ENCODE measurements around the gene YY1AP1. TPM values are rescaled to one million over a fixed set of nuclear protein-coding genes. Genes with fewer than 3 reads are reported as not detected.
A peak's percentile ranks its signal among the peaks of the same experiment; 100 is the strongest.
"Not testable (repeated sequence)": the region's sequence is repeated elsewhere in the genome, so short reads cannot be mapped to it uniquely, and the experiment has no call there.

YY1AP1 gene
- 34.5 and 45.7 TPM in 2 replicates for total RNA-seq
- polyA plus RNA-seq (2012): 34.9 TPM

GRCh38 chr1:155688324-155689080 lies at the start of gene YY1AP1:
Gene YY1AP1 (minus strand): TSS chr1:155688774. CDS start chr1:155680436, 8,338 bp downstream.
- peak; percentile 95 for DNase-seq (ENCODE audit: low read depth)

- DNase-seq (ENCODE audit: low read depth): peak; percentile 48
Observed at GRCh38 chr1:155729031-155729898, 40.7 kb upstream of the YY1AP1 start.

- no peak for DNase-seq (ENCODE audit: low read depth)
Observed at GRCh38 chr1:155725142-155725541, 36.6 kb upstream of the YY1AP1 start.

GRCh38 chr1:155719703-155720102 lies 31.1 kb upstream of the YY1AP1 start:
- no peak for DNase-seq (ENCODE audit: low read depth)

- DNase-seq (ENCODE audit: low read depth): not testable (repeated sequence)
Observed at GRCh38 chr1:155718524-155719115, 30.0 kb upstream of the YY1AP1 start.

- DNase-seq (ENCODE audit: low read depth): no peak
Observed at GRCh38 chr1:155717041-155717440, 28.5 kb upstream of the YY1AP1 start.

- DNase-seq (ENCODE audit: low read depth): no peak
Observed at GRCh38 chr1:155715777-155716176, 27.2 kb upstream of the YY1AP1 start.

GRCh38 chr1:155715056-155715455 lies 26.5 kb upstream of the YY1AP1 start:
- DNase-seq (ENCODE audit: low read depth): not testable (repeated sequence)

GRCh38 chr1:155713075-155713474 lies 24.5 kb upstream of the YY1AP1 start:
- no peak for DNase-seq (ENCODE audit: low read depth)

- DNase-seq (ENCODE audit: low read depth): not testable (repeated sequence)
Observed at GRCh38 chr1:155712636-155713035, 24.1 kb upstream of the YY1AP1 start.

- DNase-seq (ENCODE audit: low read depth): not testable (repeated sequence)
Observed at GRCh38 chr1:155711457-155711856, 22.9 kb upstream of the YY1AP1 start.

- no peak for DNase-seq (ENCODE audit: low read depth)
Observed at GRCh38 chr1:155709391-155709790, 20.8 kb upstream of the YY1AP1 start.

- peak; percentile 15 for DNase-seq (ENCODE audit: low read depth)
Observed at GRCh38 chr1:155706139-155706538, 17.6 kb upstream of the YY1AP1 start.

- not testable (repeated sequence) for DNase-seq (ENCODE audit: low read depth)
Observed at GRCh38 chr1:155704414-155704813, 15.8 kb upstream of the YY1AP1 start.

GRCh38 chr1:155703216-155703615 lies 14.6 kb upstream of the YY1AP1 start:
- DNase-seq (ENCODE audit: low read depth): no peak

GRCh38 chr1:155701675-155702074 lies 13.1 kb upstream of the YY1AP1 start:
- not testable (repeated sequence) for DNase-seq (ENCODE audit: low read depth)

GRCh38 chr1:155699062-155699461 lies 10.5 kb upstream of the YY1AP1 start:
- not testable (repeated sequence) for DNase-seq (ENCODE audit: low read depth)

- DNase-seq (ENCODE audit: low read depth): no peak
Observed at GRCh38 chr1:155698382-155699038, 9.9 kb upstream of the YY1AP1 start.

- DNase-seq (ENCODE audit: low read depth): not testable (repeated sequence)
Observed at GRCh38 chr1:155697616-155698015, 9.0 kb upstream of the YY1AP1 start.

- DNase-seq (ENCODE audit: low read depth): no peak
Observed at GRCh38 chr1:155697046-155697445, 8.5 kb upstream of the YY1AP1 start.

- no peak for DNase-seq (ENCODE audit: low read depth)
Observed at GRCh38 chr1:155696524-155696923, 8.0 kb upstream of the YY1AP1 start.

Data from myocyte (in vitro differentiated cells).